IPS-NIHi7 (cell line): Measurements from ENCODE around the gene DIRAS2.
"Not testable (repeated sequence)": the region's sequence is repeated elsewhere in the genome, so short reads cannot be mapped to it uniquely, and the experiment has no call there.

ENCODE experiments used
- DNase-seq: peaks from one replicate; pipeline ENCODE4 v3.0.0; 2012; ENCODE audit warnings: mixed read lengths; ENCODE audit errors: extremely low spot score

The DIRAS2 gene, protein sequence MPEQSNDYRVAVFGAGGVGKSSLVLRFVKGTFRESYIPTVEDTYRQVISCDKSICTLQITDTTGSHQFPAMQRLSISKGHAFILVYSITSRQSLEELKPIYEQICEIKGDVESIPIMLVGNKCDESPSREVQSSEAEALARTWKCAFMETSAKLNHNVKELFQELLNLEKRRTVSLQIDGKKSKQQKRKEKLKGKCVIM

DNA sequence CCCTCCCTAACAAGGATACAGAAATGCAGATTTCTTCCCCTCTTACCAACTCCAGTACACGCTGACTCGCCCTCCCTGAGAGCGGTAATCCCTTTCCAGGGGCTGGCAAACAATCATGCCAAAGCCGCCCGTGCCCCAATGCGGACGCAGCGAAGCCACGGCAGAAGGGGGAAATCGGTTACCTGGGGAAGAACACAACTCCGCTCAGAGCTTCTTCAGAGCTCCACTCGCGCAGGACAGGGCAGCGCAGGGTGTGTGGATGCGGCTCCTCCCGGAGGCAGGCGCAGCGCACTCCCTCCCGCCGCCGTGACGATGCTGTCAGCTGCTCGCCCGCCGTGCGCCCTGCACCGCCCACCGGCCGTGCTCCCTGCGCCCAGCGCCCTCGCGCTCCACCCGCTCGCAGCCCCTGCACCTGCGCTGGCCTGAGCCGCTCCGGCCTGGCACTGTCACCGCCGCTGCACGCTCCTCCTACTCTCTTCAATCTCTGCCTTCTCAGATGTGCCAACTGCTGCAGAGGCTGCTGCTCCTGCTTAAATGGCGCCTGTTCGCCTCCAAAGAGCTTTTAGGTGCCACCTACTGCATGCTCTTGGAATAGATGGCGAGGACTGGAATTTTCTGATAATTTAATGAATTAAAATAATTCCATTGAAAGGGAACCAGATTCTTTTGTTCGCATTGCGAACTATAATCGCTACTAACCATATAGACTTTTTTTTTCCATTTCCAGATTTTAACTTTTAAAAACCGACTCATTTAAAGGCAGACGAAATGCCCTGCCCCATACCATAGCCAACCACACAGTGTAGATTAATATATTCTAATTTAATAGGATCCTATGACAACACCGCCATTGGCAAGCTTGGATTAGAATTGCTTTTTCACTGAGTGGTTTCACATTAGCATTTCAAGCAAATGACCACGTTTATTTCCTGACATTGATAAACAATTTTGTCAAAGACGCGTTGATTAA lies at the start of gene DIRAS2:
Gene DIRAS2 (minus strand): TSS at position 255 of the 970 bp plus-strand sequence. CDS start 28,997 bp downstream, outside the sequence.
- peak; percentile 73 for DNase-seq

DNA sequence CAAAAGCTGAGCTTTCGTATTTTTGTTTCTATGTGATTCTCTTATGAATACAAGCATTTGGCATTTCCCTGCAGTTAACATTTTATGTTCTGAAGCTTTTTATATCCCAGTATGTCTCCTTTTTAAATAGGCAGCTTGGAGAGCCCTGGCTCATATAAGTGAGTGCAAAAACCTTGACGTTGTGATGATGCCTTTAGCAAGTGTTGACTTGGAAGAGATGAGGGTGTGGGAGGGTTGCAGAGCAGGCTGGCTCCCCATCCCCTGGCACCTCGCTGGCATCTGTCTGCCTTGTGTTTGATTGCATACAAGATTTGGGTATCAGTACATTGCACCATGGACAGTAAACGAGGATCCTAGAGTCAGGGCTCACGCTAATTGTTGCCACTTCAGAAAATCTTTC lies 42.1 kb upstream of the DIRAS2 start:
- DNase-seq: no peak

DNA sequence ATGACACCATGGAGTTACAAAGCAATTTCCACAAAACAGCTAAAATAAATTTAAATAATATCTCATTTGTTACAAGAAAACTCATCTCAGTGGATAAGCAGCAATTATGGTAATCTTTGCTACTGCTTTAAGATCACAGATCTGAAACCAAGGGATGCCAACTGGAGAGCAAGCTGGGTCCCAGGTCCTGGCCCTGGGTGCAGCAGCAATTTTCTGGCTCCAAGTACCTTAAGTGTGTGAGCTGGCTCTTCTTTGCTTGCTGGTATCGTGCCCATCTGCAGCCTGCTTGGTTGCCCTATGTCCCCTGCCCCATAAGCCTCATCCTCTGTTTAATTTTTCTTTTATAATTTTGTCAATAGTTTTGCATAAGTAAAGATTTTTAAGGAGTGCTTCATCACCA lies 41.5 kb upstream of the DIRAS2 start:
- DNase-seq: no peak

DNA sequence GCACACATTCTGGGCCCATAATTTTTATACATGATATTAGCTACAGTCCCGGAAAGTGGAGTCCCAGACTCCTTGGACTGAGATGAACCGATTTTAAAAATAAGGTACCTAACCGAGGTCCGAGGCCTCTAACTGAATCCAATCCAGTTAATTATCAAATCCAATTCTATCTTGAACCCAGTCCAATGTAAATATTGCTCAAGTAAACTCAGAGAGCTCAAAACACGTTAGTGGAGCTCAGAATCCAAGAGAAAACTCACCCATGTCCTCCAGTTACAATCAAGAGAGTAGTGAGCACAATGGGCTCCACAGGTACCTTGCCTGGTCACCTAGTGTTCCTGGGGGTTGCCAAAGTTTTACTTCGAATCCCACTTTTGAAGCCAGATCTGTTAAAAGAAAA lies 37.9 kb upstream of the DIRAS2 start:
- DNase-seq: no peak

DNA sequence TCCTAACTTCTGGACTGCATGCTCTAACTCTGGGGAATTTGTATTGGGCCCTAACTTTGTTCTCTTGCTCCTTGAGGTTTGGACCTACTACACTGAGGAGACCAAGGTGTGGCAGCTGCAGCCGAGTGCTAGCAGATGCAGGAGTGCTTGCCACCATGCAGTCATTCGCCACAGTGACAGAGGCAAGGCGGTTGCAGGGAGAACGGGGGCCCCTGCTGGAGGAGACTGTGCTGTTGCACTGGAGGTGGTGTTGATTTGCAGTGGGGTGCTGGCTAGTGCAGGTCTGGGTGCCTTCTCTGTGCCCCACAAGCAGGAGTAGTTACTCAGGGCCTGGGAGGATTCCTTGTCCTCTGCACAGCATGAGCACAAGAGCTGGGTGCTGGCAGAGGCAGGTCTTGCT lies 22.4 kb upstream of the DIRAS2 start:
- DNase-seq: peak; percentile 74

DNA sequence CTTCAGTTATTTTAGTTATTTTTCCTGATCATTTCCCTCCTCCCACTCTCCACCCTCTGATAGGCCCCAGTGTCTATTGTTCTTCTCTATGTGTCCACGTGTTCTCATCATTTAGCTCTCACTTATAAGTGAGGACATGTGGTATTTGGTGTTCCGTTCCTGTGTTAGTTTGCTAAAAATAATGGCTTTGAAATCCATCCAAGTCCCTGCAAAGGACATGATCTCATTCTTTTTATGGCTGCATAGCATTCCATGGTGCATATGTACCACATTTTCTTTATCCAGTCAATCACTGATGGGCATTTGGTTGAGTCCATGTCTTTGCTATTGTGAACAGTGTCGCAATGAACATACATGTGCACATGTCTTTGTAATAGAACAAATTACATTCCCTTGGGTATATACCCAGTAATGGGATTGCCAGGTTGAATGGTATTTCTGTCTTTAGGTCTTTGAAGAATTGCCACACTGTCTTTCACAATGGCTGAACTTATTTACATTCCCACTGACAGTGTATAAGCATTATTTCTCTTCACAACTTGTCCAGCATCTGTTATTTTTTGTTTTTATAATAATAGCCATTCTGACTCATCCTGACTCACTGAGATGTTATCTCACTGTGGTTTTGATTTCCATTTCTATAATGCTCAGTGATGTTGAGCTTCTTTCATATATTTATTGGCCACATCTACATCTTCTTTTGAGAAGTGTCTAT lies 17.2 kb upstream of the DIRAS2 start:
- DNase-seq: no peak

DNA sequence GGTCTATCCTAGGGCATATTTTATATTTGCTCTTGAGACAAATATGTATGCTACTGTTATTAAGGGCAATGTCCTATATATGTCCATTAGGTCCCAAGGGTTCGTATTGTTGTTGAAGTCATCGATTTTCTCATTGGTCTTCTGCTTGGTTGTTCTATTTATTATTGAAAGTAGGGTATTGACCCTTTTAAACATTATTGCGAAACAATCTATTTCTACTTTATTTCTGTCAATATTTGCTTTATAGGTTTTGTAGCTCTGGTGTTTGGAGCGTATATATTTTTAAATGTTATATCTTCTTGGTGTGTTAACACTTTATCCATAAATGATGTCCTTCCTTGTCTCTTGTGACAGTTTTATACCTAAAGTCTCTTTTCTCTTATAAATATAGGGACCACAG lies 16.2 kb upstream of the DIRAS2 start:
- DNase-seq: no peak

DNA sequence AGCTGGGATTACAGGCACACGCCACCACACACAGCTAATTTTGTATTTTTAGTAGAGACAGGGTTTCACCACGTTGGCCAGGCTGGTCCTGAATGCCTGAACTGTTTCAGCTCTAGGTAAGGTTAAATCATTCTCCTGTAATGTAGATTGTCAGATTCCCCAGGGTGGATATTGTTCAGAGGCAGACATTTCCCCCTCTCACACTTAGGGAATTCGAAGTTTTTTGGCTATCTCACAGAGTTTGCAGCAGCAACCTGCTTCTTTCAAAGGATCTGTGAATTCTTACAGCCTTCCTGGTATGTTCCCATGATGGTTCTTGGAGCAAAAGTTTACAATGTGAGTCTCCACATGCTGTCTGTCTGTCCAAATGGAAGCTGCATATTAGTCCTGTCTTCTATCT lies 15.6 kb upstream of the DIRAS2 start:
- no peak for DNase-seq

DNA sequence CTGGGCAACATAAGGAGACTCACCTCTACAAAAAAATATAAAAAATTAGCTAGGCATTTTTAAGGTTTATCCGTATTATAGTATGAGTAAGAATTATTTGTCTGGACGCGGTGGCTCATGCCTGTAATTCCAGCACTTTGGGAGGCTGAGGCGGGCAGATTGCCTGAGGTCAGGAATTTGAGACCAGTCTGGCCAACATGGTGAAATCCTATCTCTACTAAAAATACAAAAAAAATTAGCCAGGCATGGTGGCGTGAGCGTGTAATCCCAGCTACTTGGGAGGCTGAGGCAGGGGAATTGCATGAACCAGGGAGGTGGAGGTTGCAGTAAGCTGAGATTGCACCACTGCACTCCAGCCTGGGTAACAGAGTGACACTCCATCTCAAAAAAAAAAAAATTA lies 14.3 kb upstream of the DIRAS2 start:
- DNase-seq: not testable (repeated sequence)

DNA sequence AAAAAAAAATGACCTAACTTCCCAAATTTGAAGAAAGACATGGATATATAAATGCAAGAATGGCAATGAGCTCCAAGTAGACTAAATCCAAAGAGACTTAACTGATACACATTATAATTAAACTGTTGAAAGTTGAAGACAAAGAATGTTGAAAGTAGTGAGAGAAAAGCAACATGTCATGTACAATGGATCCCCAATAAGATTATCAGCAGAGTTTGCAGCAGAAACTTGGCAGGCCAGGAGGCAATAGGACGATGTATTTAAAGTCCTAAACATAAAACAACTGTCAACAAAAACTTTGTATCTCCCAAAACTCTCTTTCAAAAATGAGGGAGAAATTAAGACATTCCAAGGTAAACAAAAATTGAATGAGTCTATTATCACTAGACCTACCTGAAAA lies 8.6 kb upstream of the DIRAS2 start:
- DNase-seq: no peak

DNA sequence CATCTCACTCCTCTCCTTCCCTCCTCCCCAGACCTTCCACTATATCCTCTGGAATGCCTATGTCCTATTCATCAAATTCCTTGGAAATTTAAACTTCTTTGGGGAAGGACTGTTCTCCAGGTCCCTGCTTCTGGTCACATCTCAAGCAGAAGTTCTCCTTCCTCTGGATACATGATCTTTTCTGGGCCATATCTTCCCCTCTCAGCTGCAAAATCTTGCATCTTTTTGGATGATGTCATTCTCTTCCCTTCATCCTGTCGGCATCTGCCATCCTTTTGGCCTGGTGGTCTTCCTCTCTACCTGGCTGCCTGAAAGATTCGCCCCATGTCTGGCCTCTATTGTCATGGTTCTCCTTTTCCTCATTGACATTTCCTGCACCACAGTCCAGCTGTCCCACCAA lies 5.2 kb upstream of the DIRAS2 start:
- DNase-seq: no peak

DNA sequence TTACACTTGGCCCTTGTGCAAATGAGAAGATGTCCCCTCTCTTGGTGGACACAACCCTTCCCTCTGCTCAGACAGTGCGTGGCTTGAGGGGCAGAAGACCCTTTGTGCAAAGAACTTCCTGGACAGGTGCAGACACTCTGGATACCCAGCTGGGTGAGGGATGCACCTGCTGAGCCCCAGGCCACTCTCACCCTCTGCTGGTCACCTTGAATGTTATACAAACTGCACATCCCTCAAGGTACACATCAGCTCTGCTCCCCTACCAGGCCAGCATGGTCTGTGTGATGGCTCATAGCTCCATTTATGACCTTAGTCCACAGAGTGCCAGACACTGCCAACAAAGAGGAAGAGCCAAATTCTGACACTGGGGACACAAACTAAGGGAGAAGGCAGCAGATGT lies 3.1 kb upstream of the DIRAS2 start:
- no peak for DNase-seq

DNA sequence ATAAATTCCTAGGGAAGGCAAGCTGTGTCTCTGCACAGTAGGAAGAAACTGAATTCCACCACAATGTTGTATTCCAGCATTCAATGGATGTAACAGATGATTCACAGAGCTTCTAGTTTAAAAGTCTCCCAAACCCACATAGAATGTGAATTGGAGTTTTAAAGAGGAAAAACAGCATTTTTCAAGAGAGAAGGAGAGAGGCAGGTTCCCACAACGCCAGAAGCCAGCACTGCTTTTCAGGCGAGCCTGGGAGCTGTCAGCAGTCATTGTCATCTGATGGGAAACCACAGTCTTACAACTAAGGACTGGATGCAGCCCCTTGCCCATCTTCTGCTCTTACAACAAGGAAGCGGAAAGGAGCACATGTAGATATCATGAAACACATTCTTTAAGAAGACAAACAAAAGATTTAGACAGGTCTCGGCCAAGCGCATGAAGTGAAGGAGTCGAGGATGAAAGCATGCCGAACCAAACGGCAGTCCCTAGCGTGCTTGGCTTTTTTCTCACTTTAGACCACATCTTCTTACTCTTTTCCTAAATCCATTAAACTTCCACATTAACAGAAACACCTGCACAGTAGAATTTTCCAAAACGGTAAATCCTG lies 638 bp downstream of the DIRAS2 start:
- DNase-seq: no peak

DNA sequence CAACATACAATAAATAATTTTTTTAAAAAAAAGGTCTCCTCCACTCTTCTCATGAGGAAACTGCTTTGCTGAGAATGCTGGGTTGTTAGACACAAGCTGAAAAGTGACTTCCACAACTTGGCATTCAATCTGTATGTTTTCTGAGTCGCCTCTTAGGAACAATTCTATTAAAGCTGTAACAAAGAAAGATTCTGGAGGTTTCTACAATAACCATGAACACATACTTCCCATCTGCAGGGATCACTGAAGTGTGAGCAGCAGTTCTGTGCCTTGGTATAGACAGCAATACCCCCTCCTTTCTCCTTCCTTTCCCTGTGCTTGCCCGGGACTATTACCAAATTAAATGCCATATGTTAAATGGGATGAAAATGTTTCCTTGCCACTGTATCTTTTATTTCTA lies 1.5 kb downstream of the DIRAS2 start:
- DNase-seq: no peak

DNA sequence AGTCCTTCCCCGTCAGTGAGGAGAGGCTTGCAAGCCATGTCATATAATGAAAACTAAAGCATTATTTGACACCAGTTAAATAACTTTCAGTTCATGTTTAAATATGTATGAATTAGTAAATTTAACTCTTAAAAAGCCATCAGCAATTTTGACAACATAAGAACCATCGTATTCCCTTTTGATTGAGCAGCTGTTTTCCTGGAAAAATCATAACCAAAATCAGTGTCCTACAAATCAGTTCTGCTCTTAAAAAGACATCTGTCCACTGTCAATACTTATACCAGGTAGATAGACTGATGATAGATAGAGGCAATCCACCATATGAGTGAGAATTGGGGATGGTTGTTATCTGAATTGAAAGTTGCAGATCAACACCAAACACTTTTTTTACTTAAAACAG lies 2.3 kb downstream of the DIRAS2 start:
- DNase-seq: no peak

DNA sequence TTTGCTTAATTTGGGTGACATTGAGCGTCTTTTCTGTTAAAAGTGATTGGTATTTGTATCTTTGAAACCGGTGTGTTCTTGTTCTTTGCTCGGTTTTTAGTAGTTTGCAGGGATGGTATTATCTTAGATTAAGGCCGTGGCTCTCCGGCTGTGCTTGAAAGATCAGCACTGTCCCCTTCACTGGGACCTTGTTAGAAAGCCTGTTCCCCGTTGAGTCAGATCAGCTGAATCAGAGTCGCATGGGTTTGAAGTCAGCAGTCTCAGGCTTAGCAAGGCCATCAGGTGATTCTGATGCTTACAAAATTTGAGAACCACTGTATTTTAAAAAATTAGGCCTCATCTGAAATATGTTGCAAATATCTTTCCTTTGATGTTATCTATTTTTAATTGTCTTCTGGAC lies 5.0 kb downstream of the DIRAS2 start:
- DNase-seq: no peak

DNA sequence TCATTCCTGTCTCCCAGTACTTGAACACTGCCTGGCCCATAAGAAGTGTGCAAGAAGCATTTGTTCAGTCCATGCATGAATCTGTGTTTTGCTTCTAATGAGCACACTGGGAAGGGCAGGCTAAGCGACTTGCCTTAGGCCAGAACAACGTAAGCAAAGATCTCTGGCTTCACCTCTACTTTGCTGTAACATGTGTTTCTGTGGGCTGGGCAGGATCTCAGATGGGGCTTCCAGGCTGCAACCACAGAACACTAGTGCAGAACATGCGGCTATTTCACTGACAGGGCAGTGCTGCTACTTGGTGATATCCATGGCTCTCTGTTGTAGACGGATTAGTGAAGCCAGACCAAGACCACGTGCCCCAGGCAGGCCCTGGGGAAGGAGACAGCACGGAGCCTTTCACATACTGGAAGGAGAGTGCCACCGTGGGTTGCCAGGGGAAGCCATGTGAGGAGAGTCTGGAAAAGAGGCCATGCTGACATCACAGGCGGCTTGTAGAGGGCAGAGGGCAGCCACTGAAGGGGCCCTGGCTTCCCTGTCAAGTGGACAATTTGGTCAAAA lies 9.9 kb downstream of the DIRAS2 start:
- DNase-seq: no peak

DNA sequence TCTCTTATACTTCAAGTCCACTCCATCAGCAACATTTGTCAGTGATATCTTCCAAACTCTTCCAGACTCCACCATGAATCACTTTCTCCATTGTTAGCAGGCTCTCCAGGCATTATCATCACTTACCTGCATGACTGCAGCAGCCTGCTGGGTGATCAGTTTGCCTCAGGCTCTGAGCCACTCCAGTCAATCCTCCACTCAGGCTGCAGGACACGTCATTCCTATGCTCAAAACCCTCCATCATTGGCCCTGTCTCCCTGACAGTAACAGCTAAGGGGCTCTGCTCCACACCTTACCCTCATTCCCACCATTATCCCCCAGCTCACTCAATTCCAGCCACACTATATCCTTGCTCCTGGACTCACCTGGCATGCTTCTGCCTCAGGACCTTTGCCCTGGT lies 10.7 kb downstream of the DIRAS2 start:
- DNase-seq: no peak

DNA sequence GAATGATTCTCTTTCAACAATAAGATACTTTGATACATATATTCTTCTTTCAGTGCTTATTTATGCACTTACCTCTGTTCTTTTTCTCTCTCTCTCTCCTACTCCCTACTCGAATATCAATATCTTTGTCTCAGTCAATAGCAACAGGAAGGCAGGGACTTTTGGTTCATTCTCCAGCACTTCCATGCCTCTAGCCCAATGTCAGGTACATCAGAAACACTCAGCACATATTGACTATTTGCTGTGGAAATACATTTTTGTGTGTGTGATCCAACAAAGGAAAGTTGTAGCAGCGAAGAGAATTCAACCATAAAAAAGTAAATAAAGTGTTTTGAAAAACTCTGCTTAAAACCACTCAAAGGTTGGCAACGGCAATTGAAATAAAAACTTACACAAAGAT lies 12.6 kb downstream of the DIRAS2 start:
- no peak for DNase-seq

DNA sequence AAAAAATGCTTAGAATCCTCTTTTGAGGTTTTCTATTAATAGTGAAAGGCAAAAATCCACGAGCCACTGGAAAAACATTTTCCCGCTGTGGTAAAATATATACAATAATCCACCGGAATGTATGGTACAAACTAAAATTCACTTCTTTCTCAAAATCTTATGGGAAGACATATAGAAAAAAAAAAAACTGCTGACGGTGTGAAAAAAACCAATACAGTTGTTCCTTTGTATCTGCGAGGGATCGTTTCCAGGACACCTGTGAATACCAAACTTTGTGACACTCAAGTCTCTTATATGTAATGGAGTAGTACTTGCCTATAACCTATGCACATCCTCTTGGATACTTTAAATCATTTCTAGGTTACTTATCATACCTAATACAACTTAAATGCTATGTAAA lies 13.3 kb downstream of the DIRAS2 start:
- no peak for DNase-seq

DNA sequence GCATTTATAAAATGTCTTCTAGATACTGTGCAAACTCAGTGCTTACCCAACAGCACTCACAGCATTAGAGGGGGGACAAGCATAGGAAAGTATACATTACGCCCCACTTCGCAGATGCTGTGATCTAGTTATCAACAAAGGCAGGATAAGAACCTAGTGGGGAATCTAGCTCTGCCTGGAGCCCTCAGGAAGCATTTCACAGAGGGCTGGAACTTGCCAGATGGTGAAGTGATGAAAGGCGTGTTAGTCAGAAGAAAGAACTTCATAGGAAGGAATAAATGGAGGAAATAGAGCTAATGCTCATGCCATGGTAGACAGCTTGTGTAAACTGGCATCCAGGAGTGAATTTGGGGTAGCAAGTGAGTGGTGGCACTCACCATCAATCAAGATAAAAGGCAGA lies 25.8 kb downstream of the DIRAS2 start:
- DNase-seq: no peak

DNA sequence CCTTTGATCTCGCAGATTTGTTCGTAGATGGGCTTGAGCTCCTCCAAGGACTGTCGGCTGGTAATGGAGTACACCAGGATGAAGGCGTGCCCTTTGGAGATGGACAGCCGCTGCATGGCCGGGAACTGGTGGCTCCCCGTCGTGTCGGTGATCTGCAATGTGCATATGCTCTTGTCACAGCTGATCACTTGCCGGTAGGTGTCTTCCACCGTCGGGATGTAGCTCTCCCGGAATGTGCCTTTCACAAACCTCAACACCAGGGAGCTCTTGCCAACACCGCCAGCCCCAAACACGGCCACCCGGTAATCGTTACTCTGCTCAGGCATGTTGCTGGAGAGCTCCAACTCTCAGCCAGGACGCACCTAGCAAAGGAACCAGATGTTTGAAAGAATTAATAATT lies 29.1 kb downstream of the DIRAS2 start:
- DNase-seq: peak; percentile 27
